BLaER1 treated with 17β-estradiol and CSF1 and Interleukin-3, amounts not matched to agents 10 nM and 100 nM (cell line): ENCODE data around the gene LHX5.
A peak's percentile ranks its signal among the peaks of the same experiment; 100 is the strongest.

Source experiments
- H3K27ac ChIP-seq, 11 experiments: shearing (Covaris generic); formaldehyde crosslinking; 2 replicates each; pipeline ENCODE4 v1.8.1; 2022
- H3K27me3 ChIP-seq, 11 experiments: shearing (Covaris generic); formaldehyde crosslinking; 2 replicates each; pipeline ENCODE4 v1.8.1; 2022
- H3K36me3 ChIP-seq, 11 experiments: shearing (Covaris generic); formaldehyde crosslinking; 2 replicates each; pipeline ENCODE4 v1.8.1; 2022
- H3K4me1 ChIP-seq, 10 experiments: shearing (Covaris generic); formaldehyde crosslinking; 2 replicates each; pipeline ENCODE4 v1.8.1; 2022
- H3K4me2 ChIP-seq, 11 experiments: shearing (Covaris generic); formaldehyde crosslinking; 2 replicates each; pipeline ENCODE4 v1.8.1; 2022
- H3K4me3 ChIP-seq, 10 experiments: shearing (Covaris generic); formaldehyde crosslinking; 2 replicates each; pipeline ENCODE4 v1.8.1; 2022
- H3K9ac ChIP-seq, 11 experiments: shearing (Covaris generic); formaldehyde crosslinking; 2 replicates each; pipeline ENCODE4 v1.8.1; 2022
- H3K9me3 ChIP-seq, 11 experiments: shearing (Covaris generic); formaldehyde crosslinking; replicated peaks in 1 of 11; 2 replicates each; pipeline ENCODE4 v1.8.1; 2022
- H4K20me1 ChIP-seq, 11 experiments: shearing (Covaris generic); formaldehyde crosslinking; 2 replicates each; pipeline ENCODE4 v1.8.1; 2022
- Cebpa-rat ChIP-seq, 11 experiments: shearing (Covaris generic); IDR thresholded peaks; 2 replicates each; pipeline ENCODE4 v1.8.1; 2022

Gene LHX5

DNA sequence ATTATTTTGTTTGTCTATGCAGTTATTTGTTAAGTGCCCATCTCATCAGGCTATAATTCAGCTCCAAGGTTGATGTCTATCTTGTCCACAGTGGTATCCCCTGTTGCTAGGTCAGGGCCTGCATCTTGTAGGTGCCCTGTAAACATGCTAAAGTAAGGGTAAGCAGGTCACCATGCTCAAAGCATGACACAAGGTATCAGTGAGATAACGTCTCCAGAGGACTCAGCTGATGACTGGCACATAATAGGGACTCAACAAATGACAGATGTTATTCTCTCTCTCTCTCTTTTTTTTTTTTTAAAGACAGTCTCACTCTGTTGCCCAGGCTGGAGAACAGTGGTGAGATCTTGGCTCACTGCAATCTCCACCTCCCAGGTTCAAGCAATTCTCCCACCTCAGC, 47.2 kb downstream of the LHX5 start:
- no peak overlapping the region for H3K27ac ChIP-seq
- TF ChIP-seq Cebpa-rat (IDR thresholded peaks at IDR 0.05) = no peak
- H4K20me1 ChIP-seq = no peaks in the 10 kb centered on the region; a peak in 2 of 22 replicates
- peaks cover 23 to 38% (median 29%) of the 10 kb centered on the region in 11 experiments for H3K27me3 ChIP-seq
- H3K9me3 ChIP-seq = peaks cover 0 to 5% (median 0%) of the 10 kb centered on the region in 11 experiments; a peak in 1 of 22 replicates
- H3K36me3 ChIP-seq = no peaks in the 10 kb centered on the region
- peak overlapping the region in 2 of 11 experiments; percentile 13 to 98; a peak in 2 of 22 replicates for H3K4me2 ChIP-seq
- H3K9ac ChIP-seq = no peak overlapping the region
- H3K4me1 ChIP-seq = peaks cover 14 to 50% (median 25%) of the 10 kb centered on the region in 10 experiments
- H3K4me3 ChIP-seq = no peak overlapping the region

DNA sequence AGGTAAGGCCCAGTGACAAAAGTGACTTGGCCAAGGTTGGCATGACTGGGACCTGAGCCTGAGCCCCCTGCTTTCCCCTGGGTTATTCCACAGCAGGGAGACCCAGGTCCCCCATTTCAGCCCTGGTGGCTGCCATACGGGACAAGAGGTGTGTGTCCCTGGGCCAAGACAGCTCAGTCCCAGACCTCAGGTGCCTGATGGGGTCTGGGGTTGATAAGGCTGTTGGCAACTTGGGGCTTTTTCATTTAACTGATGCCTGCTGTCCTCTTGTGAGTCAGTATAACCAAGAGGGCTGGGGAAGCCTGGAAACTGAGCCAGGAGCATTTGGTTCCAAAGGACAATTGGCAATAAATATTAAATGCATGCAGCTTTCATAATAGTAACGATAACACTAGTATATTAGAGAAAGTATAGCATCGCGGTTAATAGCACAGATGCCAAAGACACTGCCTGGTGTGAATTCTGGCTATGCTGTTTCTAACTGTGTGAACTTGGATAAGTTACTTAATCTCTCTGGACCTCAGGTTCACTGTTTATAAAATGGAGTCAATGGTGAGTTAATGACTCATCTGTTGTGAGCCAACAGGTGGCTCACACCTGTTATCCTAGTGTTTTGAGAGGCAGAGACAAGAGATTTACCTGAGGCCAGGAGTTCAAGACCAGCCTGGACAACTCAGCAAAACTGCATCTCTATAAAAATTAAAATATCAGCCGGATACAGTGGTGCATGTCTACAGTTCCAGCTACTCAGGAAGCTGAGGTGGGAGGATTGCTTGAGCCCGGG, 48.6 kb downstream of the LHX5 start:
- peak overlapping the region in 7 of 10 experiments; percentile 37 to 68 (median 59); a peak in 12 of 20 replicates for H3K4me3 ChIP-seq
- peak overlapping the region; percentile 54 to 99 (median 81) for H3K4me2 ChIP-seq

DNA sequence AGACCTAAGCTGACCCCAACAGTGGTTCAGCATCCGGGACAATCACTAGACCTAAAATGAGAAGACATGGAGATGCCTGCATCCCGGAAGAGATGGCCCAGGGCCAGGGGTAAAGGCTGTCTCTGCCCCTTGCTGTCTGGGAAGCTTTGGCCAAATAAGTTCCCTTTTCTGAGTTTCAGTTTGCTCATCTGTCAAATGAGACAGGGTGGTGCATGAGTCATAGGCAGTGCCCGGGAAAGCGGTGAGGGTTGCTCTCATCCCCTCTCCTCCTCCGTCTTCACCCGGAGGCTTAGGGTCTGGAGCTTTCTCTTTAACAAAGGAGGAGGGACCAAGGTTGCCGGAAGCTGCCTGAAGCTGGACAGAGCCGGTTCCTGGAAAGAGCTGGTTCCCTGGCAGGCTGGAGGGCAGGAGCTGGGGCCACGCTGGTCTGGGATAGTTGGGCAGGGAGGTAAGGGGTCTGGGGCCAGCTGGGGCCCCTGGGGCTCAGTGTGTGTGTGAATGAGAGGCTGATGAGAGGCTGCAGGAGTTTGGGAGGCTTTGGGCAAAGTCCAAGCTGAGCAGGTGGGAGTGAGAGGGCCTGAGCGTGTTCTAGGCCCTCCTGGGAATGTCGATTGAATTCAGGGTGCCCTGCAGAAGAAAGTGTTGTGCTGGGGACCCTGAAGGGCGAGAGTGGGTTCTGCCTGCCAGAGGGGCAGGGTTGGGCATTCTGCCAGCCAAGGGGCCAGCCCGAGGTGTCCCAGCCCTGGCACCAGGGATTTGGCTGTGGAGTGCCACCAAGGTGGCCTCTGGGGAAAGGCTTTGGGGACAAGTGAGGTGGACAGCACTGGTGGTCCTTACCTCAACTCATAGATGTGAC, 49.4 kb downstream of the LHX5 start, which contains the start of gene SDSL:
SDSL (plus strand) TSS at position 351 of the 856 bp plus-strand sequence. CDS start 5,603 bp downstream, outside the sequence.
- Histone ChIP-seq H3K9me3 (no peaks in the 10 kb centered on the region), H3K4me3 (peak within 1 kb of the TSS in 8 of 10 experiments; percentile 28 to 68 (median 56); a peak in 14 of 20 replicates), H3K27me3 (peaks cover 8 to 16% (median 9%) of the 10 kb centered on the region in 11 experiments), H3K4me1 (peaks cover 14 to 70% (median 25%) of the 10 kb centered on the region in 10 experiments), H3K27ac (peak within 1 kb of the TSS; percentile 21 to 86 (median 76); a peak in 19 of 22 replicates), H4K20me1 (no peaks in the 10 kb centered on the region; a peak in 1 of 22 replicates), H3K9ac (peak within 1 kb of the TSS; percentile 15 to 91 (median 68); a peak in 18 of 22 replicates), H3K4me2 (peak within 1 kb of the TSS; percentile 54 to 99 (median 81)), H3K36me3 (no peaks in the 10 kb centered on the region)
- no peak for TF ChIP-seq Cebpa-rat (IDR thresholded peaks at IDR 0.05)

More for the DNA sequence above, 48.6 kb downstream of the LHX5 start:
- no peaks in the 10 kb centered on the region for H3K9me3 ChIP-seq
- H3K9ac ChIP-seq = peak overlapping the region in 8 of 11 experiments; percentile 53 to 91 (median 76); a peak in 14 of 22 replicates
- no peaks in the 10 kb centered on the region for H3K36me3 ChIP-seq
- peaks cover 14 to 62% (median 25%) of the 10 kb centered on the region in 10 experiments for H3K4me1 ChIP-seq
- no peaks in the 10 kb centered on the region; a peak in 1 of 22 replicates for H4K20me1 ChIP-seq
- H3K27me3 ChIP-seq = peaks cover 16 to 25% (median 18%) of the 10 kb centered on the region in 11 experiments
- peak overlapping the region in 8 of 11 experiments; percentile 59 to 86 (median 78); a peak in 14 of 22 replicates for H3K27ac ChIP-seq
- TF ChIP-seq Cebpa-rat (IDR thresholded peaks at IDR 0.05) = no peak

GRCh38 chr12:113420996-113421595, 50.6 kb downstream of the LHX5 start:
- Histone ChIP-seq H3K27ac (peak overlapping the region in 5 of 11 experiments; percentile 28 to 86 (median 79); a peak in 7 of 22 replicates), H3K9me3 (no peaks in the 10 kb centered on the region), H3K4me2 (peak overlapping the region in 6 of 11 experiments; percentile 69 to 99 (median 96); a peak in 9 of 22 replicates), H3K4me1 (peaks cover 14 to 80% (median 24%) of the 10 kb centered on the region in 10 experiments), H4K20me1 (no peaks in the 10 kb centered on the region; a peak in 1 of 22 replicates), H3K9ac (peak overlapping the region in 1 of 11 experiments; percentile 12; a peak in 1 of 22 replicates), H3K4me3 (no peak overlapping the region), H3K36me3 (no peaks in the 10 kb centered on the region), H3K27me3 (peaks cover 0 to 5% (median 0%) of the 10 kb centered on the region in 11 experiments; a peak in 2 of 22 replicates)
- TF ChIP-seq Cebpa-rat (IDR thresholded peaks at IDR 0.05) = no peak

GRCh38 chr12:113418213-113418879, 53.3 kb downstream of the LHX5 start:
- peaks cover 16 to 83% (median 23%) of the 10 kb centered on the region in 10 experiments for H3K4me1 ChIP-seq
- peak overlapping the region in 1 of 11 experiments; percentile 44; a peak in 2 of 22 replicates for H3K27ac ChIP-seq
- 0 out of 22 replicates have a peak, but pooled peaks cover 0 to 6% (median 0%) of the 10 kb centered on the region in 11 experiments for H4K20me1 ChIP-seq
- H3K27me3 ChIP-seq = no peaks in the 10 kb centered on the region
- H3K4me3 ChIP-seq = no peak overlapping the region
- no peak overlapping the region for H3K9ac ChIP-seq
- no peaks in the 10 kb centered on the region for H3K9me3 ChIP-seq
- H3K36me3 ChIP-seq = no peaks in the 10 kb centered on the region
- no peak for TF ChIP-seq Cebpa-rat (IDR thresholded peaks at IDR 0.05)
- peak overlapping the region in 3 of 11 experiments; percentile 1 to 66 (median 63); a peak in 6 of 22 replicates for H3K4me2 ChIP-seq

DNA sequence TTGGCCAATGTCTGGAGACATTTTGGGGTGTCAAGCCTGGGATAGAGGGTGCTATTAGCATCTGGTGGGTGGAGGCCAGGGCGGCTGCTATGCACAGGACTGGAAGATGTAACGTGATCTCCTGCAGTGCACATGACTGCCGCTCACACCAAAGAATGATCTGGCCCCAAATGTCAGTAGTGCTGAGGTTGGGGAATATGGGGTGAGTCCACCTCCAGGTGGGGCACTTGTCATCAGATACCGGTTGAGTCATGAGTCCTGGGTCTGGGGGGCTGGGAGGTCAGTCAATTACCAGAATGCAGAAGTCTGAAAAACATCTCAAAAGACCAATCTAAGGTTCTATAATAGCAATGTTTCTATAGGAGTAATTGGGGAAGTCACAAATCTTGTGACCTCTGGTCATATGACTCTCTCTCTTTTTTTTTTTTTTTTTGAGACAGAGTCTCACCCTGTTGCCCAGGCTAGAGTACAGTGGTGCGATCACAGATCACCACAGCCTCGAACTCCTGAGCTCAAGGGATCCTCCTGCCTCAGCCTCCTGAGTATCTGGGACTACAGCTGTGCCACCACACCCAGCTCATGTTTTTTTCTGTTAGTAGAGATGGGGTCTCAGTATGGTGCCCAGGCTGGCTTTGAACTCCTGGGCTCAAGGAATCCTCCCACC, 55.4 kb downstream of the LHX5 start:
- Histone ChIP-seq H3K36me3 (no peaks in the 10 kb centered on the region), H3K27ac (peak overlapping the region in 5 of 11 experiments; percentile 59 to 94 (median 79); a peak in 9 of 22 replicates), H3K4me2 (peak overlapping the region in 5 of 11 experiments; percentile 20 to 78 (median 66); a peak in 8 of 22 replicates), H3K9me3 (no peaks in the 10 kb centered on the region), H4K20me1 (0 out of 22 replicates have a peak, but pooled peaks cover 0 to 6% (median 0%) of the 10 kb centered on the region in 11 experiments), H3K9ac (peak overlapping the region in 4 of 11 experiments; percentile 28 to 73 (median 57); a peak in 4 of 22 replicates), H3K27me3 (no peaks in the 10 kb centered on the region), H3K4me1 (peaks cover 0 to 69% (median 10%) of the 10 kb centered on the region in 10 experiments; a peak in 18 of 20 replicates), H3K4me3 (no peak overlapping the region)
- no peak for TF ChIP-seq Cebpa-rat (IDR thresholded peaks at IDR 0.05)

GRCh38 chr12:113414519-113415038, 57.1 kb downstream of the LHX5 start:
- Histone ChIP-seq H3K9me3 (no peaks in the 10 kb centered on the region), H3K36me3 (no peaks in the 10 kb centered on the region), H3K4me1 (peaks cover 0 to 58% (median 10%) of the 10 kb centered on the region in 10 experiments; a peak in 18 of 20 replicates), H3K9ac (no peak overlapping the region), H3K4me2 (no peak overlapping the region; a peak in 1 of 22 replicates), H3K27ac (0 out of 22 replicates have a peak overlapping the region, but pooled peaks of 1 of the 11 experiments have one; percentile 79), H4K20me1 (0 out of 22 replicates have a peak, but pooled peaks cover 0 to 6% (median 0%) of the 10 kb centered on the region in 11 experiments), H3K4me3 (no peak overlapping the region), H3K27me3 (no peaks in the 10 kb centered on the region)
- TF ChIP-seq Cebpa-rat (IDR thresholded peaks at IDR 0.05) = no peak
